GM18909 (cell line): ENCODE data around the gene NYAP1.
"Not testable (repeated sequence)": the region's sequence is repeated elsewhere in the genome, so short reads cannot be mapped to it uniquely, and the experiment has no call there.

ENCODE experiments used
- ATAC-seq: cut with Tn5 transposase; IDR thresholded peaks from one replicate; pipeline ENCODE4 v1.9.1; 2021; ENCODE audit warnings: mild to moderate bottlenecking; ENCODE audit not compliant: unreplicated experiment, poor library complexity

Gene NYAP1

DNA sequence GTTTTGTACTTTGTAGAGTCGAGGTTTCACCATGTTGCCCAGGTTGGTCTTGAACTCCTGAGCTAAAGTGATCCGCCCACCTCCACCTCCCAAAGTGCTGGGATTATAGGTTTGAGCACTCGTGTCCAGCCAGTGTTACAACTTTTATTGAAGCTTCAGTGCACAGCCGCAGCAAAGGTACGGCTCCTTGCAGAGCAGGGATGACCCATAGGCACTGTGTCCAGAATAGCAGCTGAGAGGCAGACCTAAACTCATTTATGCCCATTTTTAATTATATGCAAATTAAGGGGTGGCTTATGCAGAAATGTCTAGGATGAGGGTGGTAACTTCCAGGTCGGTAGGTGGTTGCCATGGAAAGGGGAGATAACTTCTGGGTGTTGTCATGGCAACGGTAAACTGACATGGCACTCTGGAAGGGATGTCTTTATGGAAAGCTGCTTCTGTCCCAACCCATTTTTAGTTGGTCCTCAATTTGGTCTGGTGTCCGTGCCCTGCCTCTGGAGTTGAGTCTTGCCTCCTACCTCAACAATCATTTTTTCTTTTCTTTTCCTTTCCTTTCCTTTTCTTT lies 22.7 kb downstream of the NYAP1 start:
- no peak for ATAC-seq

DNA sequence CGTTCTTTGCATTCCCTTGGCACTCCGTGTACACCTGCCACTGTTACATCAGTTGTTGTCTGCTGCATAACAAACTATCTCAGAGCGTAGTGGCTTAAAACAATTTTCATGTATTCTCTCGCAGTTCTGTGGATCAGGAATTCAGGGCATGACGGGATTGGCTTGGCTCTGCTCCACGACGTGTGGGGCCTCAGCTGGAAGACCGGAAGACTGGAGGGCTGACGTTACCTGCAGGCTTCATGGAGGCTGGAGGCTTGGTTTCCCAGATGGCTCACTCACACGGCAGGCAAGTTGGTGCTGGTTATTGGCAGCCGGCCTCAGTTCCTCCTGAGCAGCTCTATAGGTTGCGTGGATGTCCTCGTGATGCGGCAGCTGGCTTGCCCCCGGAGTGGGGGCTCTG lies 25.5 kb downstream of the NYAP1 start:
- ATAC-seq, result no peak

- ATAC-seq, result no peak
These were observed 26.9 kb downstream of the NYAP1 start for GRCh38 chr7:100510437-100511239.

DNA sequence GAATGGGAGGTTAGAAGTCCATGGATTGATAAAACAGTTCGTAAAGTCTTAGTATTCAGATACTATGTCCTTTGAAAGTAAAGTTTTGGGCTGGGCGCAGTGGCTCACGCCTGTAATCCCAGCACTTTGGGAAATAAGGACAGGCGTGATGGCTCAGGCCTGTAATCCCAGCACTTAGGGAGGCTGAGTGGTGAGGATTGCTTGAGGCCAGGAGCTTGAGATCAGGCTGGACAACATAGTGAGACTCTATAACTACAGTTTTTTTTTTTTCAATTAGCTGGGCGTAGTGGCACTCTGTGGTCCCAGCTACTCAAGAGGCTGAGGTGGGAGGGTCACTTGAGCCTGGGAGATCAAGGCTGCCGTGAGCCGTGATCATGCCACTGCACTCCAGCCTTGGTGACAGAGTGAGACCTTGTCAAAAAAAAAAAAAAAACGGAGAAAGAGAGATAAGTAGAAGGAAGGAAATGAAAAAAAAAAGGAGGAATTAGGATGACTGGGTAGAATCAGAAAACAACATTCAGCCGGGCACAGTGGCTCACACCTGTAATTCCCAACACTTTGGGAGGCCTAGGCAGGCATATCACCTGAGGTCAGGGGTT lies 29.6 kb downstream of the NYAP1 start:
- ATAC-seq, result no peak

- no peak for ATAC-seq
These were observed 31.4 kb downstream of the NYAP1 start for GRCh38 chr7:100515072-100515532.

DNA sequence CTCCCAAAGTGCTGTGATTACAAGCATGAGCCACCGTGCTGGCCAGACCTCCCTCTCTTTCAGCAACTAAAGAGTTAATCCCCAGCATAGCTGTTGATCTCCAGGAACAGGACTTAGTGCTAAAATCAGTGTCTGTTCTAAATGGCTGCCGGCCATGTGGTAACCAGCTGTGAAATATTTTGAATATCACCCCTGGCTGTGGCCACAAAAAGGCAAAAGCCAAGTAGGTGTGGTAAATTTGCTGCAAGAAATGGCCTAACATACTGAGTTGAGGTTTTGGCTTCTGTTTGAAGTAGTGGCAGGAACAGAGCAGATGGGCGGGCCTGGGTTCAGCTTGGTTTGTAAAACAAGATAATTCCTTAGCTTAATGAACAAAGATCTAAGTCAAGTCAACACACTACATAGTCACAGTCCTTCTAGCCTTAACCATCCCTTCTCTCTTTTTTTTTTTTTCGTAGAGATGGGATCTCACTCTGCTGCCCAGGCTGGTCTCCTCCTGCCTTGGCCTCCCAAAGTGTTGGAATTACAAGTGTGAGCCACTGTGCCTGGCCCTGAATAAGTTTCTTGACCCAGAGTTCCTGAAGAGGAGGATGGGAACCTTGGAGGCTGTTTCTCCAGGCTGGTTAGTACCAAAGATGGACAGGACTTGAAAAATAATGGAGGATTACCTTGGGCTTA lies 32.5 kb downstream of the NYAP1 start:
- peak; percentile 48 for ATAC-seq

DNA sequence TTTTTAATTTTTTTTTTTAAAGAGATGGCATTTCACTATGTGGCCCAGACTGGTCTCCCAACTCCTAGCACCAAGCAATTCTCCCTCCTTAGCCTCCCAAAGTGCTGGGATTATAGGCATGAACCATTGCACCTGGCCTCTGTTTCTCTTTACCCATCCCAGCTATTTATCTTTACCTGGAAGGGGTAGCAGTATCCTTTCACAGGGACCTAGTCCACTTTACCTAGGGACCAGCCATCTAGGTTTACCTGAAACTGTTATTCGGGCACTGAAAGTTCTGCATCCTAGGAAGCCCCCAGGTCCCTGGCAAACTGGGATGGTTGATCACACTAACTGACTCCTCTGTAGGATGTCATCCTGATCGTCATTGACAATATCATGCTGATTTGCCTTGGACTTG lies 33.6 kb downstream of the NYAP1 start:
- ATAC-seq, result no peak

DNA sequence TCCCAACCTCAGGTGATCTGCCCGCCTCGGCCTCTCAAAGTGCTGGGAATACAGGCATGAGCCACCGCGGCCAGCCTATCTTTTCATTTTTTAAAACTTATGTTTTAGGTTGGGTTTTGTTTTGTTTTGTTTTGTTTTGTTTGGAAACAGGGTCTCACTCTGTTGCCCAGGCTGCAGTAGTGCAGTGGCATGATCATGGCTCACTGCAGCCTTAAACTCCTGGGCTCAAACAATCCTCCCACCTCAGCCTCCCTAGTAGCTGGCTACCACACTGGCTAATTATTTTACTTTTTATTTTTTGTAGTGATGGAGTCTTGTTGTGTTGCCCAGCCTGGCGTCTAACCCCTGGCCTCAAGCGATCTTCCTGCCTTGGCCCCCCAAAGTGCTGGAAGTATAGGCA lies 35.9 kb downstream of the NYAP1 start:
- no peak for ATAC-seq

DNA sequence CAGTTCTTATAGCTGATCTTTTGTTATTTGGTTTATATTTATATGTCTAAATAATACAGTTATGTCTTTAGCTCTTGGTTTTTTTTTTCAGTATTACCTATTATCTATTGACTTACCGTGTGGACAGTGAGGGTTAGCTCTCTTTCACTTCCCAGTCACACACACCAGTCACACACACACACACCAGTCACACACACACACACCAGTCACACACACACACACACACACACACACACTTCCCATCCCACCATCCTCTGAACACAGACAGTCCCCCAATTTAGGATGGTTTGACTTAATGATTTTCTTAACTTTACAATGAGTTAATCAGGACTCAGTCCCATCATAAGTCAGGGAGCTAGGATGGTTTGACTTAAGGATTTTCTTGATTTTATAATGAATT lies 36.4 kb downstream of the NYAP1 start:
- ATAC-seq, result no peak

DNA sequence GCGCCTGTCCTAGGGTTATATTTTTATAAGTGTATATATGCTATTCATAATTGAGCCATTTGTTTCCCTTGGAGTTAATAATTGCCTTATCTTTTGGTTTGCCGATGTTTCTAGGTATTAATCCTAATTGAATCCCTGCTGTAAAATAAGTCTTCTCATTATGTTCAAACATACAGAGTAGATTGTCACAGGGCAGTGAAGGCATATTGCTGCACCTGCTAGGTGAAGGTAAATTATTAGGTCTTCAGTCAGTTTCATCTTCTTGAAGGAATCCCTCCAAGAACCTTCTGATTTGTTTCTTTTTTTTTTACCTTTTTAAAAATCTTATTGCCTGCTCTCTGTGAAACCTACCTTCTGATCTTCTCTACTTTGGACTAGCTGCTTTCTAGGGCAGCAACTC lies 37.3 kb downstream of the NYAP1 start:
- ATAC-seq, result no peak

DNA sequence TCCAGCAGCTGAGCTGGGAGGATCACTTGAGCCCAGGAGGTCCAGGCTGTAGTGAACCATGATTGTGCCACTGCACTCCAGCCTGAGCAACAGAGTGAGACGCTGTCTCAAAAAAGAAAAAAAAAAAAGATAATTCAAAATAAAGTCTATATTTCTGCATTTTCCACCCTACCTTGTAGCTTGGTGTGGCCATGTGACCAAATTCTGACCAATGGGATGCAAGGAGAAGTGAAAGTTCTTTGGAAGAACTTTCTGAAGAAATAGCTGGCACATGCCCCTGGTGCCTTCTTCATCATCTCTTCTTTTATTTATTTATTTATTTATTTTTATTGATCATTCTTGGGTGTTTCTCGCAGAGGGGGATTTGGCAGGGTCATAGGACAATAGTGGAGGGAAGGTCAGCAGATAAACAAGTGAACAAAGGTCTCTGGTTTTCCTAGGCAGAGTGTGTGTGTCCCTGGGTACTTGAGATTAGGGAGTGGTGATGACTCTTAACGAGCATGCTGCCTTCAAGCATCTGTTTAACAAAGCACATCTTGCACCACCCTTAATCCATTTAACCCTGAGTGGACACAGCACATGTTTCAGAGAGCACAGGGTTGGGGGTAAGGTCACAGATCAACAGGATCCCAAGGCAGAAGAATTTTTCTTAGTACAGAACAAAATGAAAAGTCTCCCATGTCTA lies 38.3 kb downstream of the NYAP1 start:
- ATAC-seq, result not testable (repeated sequence)

DNA sequence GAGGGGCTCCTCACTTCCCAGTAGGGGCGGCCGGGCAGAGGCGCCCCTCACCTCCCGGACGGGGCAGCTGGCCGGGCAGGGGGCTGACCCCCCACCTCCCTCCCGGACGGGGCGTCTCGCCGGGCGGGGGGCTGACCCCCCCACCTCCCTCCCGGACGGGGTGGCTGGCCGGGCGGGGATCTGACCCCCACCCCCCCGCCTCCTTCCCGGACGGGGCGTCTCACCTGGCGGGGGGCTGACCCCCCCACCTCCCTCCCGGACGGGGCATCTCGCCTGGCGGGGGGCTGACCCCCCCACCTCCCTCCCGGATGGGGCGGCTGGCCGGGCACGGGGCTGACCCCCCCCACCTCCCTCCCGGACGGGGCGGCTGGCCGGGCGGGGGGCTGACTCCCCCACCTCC lies 39.5 kb downstream of the NYAP1 start:
- ATAC-seq, result not testable (repeated sequence)

DNA sequence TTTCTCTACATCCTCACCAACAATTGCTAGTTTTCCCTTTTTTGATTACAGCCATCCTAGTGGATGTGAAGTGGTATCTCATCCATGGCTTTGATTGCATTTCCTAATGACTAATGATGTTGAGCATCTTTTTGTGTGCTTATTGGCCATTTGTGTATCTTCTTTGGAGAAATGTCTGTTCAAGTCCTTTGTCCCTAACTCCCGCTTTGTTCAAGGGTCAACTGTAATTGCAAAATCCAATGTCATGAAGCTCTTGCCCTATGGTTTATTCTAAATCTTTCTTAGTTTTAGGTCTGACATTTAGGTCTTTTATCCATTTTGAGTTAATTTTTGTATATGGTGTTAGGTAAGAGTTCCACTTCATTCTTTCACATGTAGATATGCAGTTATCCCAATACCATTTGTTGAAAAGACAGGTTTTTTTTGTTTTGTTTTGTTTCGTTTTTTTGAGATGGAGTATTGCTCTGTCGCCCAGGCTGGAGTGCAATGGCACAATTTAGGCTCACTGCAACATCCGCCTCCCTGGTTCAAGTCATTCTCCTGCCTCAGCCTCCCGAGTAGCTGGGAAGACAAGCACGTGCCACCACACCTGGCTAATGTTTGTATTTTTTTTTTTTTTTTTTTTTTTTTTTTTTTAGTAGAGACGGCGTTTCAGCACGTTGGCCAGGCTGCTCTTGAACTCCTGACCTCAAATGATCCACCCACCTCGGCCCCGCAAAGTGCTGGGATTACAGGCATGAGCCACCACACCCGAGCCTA lies 44.6 kb downstream of the NYAP1 start:
- not testable (repeated sequence) for ATAC-seq

GRCh38 chr7:100532165-100533022 lies 48.7 kb downstream of the NYAP1 start:
- ATAC-seq, result no peak

GRCh38 chr7:100535982-100536381 lies 52.3 kb downstream of the NYAP1 start:
- ATAC-seq, result not testable (repeated sequence)

- ATAC-seq, result not testable (repeated sequence)
These were observed 53.0 kb downstream of the NYAP1 start for GRCh38 chr7:100536695-100537094.

GRCh38 chr7:100538348-100538653 lies 54.6 kb downstream of the NYAP1 start:
- no peak for ATAC-seq

GRCh38 chr7:100538654-100539435 lies 55.1 kb downstream of the NYAP1 start, which contains the start of gene AGFG2:
Gene AGFG2 (plus strand): TSS chr7:100539203. CDS start chr7:100539347, 144 bp downstream.
- peak; percentile 96 for ATAC-seq
